CD14-positive monocyte (primary cell): ENCODE measurements around the gene FAM184A. TPM values are rescaled to one million over a fixed set of nuclear protein-coding genes. Genes with fewer than 3 reads are reported as not detected.

ENCODE experiments used
- DNase-seq, 3 donors: peaks; one replicate each; pipeline ENCODE4 v3.0.0-alpha.2; 2011 to 2022
- H2AFZ ChIP-seq: 2 replicates; pipeline ENCODE4 v1.6.0; 2012; ENCODE audit warnings: mild to moderate bottlenecking, low read depth, low read length, inconsistent platforms; ENCODE audit not compliant: insufficient read depth, poor library complexity, severe bottlenecking
- H3K27ac ChIP-seq, 2 donors: 1 replicate in 1 of 2; 2 replicates in 1 of 2; pipeline ENCODE4 v1.5.1; 2012 to 2013; ENCODE audit warnings: low read length in 2 of 2, control low read depth in 1 of 2, inconsistent platforms in 1 of 2, low read depth in 1 of 2, mild to moderate bottlenecking in 1 of 2
- H3K27me3 ChIP-seq, 2 donors: one replicate each; pipeline versions ENCODE4 v1.6.0 to v1.6.1; 2011 to 2013; ENCODE audit warnings: low read length in 2 of 2; ENCODE audit not compliant: control insufficient read depth in 2 of 2, insufficient read depth in 2 of 2
- H3K36me3 ChIP-seq, 2 donors: replicated peaks in 1 of 2; 1 replicate in 1 of 2; 2 replicates in 1 of 2; pipeline versions ENCODE4 v1.5.1 to v1.6.1; 2012 to 2013; ENCODE audit warnings: low read length in 2 of 2, control low read depth in 1 of 2, inconsistent platforms in 1 of 2, mild to moderate bottlenecking in 1 of 2; ENCODE audit not compliant: insufficient read depth in 2 of 2, control insufficient read depth in 1 of 2
- H3K4me1 ChIP-seq, 2 donors: 1 replicate in 1 of 2; 2 replicates in 1 of 2; pipeline versions ENCODE4 v1.5.1 to v1.6.1; 2012 to 2013; ENCODE audit warnings: low read length in 2 of 2, control low read depth in 1 of 2, inconsistent platforms in 1 of 2, mild to moderate bottlenecking in 1 of 2, moderate library complexity in 1 of 2; ENCODE audit not compliant: insufficient read depth in 2 of 2, control insufficient read depth in 1 of 2
- H3K4me2 ChIP-seq: replicated peaks from 2 replicates; pipeline ENCODE3; 2012; ENCODE audit warnings: low read length, moderate library complexity, mild to moderate bottlenecking; ENCODE audit not compliant: poor library complexity, severe bottlenecking; ENCODE audit errors: extremely low read depth
- H3K4me3 ChIP-seq, 3 experiments: fragments of 200-600 bp in 1 of 3; sonication (generic) in 1 of 3; replicated peaks in 1 of 3; 1 replicate in 2 of 3; 2 replicates in 1 of 3; pipeline ENCODE4 v1.5.1; 2011 to 2013; ENCODE audit warnings: low read length in 3 of 3, mild to moderate bottlenecking in 3 of 3, control low read depth in 2 of 3, low read depth in 2 of 3, inconsistent platforms in 1 of 3, moderate library complexity in 1 of 3
- H3K79me2 ChIP-seq: 2 replicates; pipeline ENCODE4 v1.6.0; 2012; ENCODE audit warnings: mild to moderate bottlenecking, control low read depth, inconsistent platforms, low read length, moderate library complexity; ENCODE audit not compliant: insufficient read depth
- H3K9ac ChIP-seq: 2 replicates; pipeline ENCODE4 v1.6.0; 2017; ENCODE audit warnings: low read length, mild to moderate bottlenecking; ENCODE audit not compliant: insufficient read depth, poor library complexity, severe bottlenecking
- H3K9me3 ChIP-seq, 2 donors: replicated peaks in 1 of 2; 1 replicate in 1 of 2; 2 replicates in 1 of 2; pipeline versions ENCODE4 v1.5.1 to v1.6.1; 2012 to 2013; ENCODE audit warnings: low read length in 2 of 2, control low read depth in 1 of 2; ENCODE audit not compliant: control insufficient read depth in 1 of 2, insufficient read depth in 1 of 2
- H4K20me1 ChIP-seq: 2 replicates; pipeline ENCODE4 v1.6.0; 2012; ENCODE audit warnings: mild to moderate bottlenecking, low read length, control low read depth, moderate library complexity; ENCODE audit not compliant: insufficient read depth
- H3K27ac Mint-ChIP-seq, 7 donors: one replicate each; pipeline ENCODE4 v1.8.0; 2020; ENCODE audit warnings: mild to moderate bottlenecking in 7 of 7, mixed read lengths in 7 of 7, moderate library complexity in 6 of 7, inconsistent platforms in 2 of 7
- H3K27me3 Mint-ChIP-seq, 3 donors: one replicate each; pipeline ENCODE4 v1.8.0; 2021 to 2022; ENCODE audit warnings: low read depth in 3 of 3, mild to moderate bottlenecking in 3 of 3, mixed read lengths in 3 of 3, moderate library complexity in 3 of 3, inconsistent platforms in 1 of 3
- H3K36me3 Mint-ChIP-seq, 2 donors: one replicate each; pipeline ENCODE4 v1.8.0; 2020; ENCODE audit warnings: mixed read lengths in 2 of 2, inconsistent platforms in 1 of 2, mild to moderate bottlenecking in 1 of 2
- H3K4me1 Mint-ChIP-seq: one replicate; pipeline ENCODE4 v1.8.0; 2020; ENCODE audit warnings: mild to moderate bottlenecking, mixed read lengths
- H3K4me3 Mint-ChIP-seq, 2 donors: one replicate each; pipeline ENCODE4 v1.8.0; 2020; ENCODE audit warnings: mild to moderate bottlenecking in 2 of 2, mixed read lengths in 2 of 2, moderate library complexity in 1 of 2
- H3K9me3 Mint-ChIP-seq, 7 donors: one replicate each; pipeline ENCODE4 v1.8.0; 2020 to 2022; ENCODE audit warnings: mixed read lengths in 7 of 7, mild to moderate bottlenecking in 6 of 7, moderate library complexity in 6 of 7, inconsistent platforms in 2 of 7
- WGBS: methylation state at CpG from one replicate; pipeline ENCODE4 v1.1.5; 2013; ENCODE audit warnings: missing lambda C conversion rate; ENCODE audit not compliant: insufficient coverage; 5-methylcytosine and 5-hydroxymethylcytosine counted together
- intact Hi-C, 2 donors: fragments of 100-400 bp; cut with micrococcal nuclease; formaldehyde crosslinking; loops; one replicate each; pipeline versions ENCODE4 v1.15.0 to v1.15.1; 2023
- polyA plus RNA-seq, 3 donors: library from polyadenylated mRNA; depleted of rRNA in 1 of 3; unstranded in 2 of 3; stranded (reverse) in 1 of 3; fragments of 300-500 nt in 2 of 3; fragments of >200 nt in 1 of 3; fragmentation: Illumina TruSeq in 2 of 3; gene quantifications; 1 replicate in 2 of 3; 2 replicates in 1 of 3; pipeline ENCODE4 v1.2.3, GENCODE V29; 2012 to 2021
- TF ChIP-seq, protein P1 (sequence below): fragments of 200-600 bp; IDR thresholded peaks from one replicate; pipeline ENCODE4 v1.8.0; 2022; ENCODE audit warnings: antibody characterized with exemption, mild to moderate bottlenecking

The FAM184A gene
- polyA plus RNA-seq, 3 donors: not detected

DNA sequence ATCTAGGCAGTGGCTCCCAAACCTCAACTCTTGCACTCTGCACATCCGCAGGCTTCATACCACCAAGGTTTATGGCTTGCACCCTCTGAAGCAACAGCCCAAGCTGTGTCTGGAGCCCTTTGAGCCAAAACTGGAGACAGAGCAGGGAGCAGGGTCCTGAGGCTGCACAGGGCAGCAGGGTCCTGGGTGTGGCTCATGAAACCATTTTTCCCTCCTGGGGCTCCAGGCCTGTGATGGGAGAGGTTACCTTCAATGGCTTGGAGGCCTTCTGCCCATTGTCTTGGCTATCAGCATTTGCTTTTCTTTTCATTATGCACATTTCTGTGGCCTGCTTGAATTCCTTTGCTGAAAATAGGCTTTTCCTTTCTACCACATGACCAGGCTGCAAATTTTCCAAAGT, 6.3 kb upstream of the FAM184A start:
- Mint-ChIP-seq H3K4me3 (no peak overlapping the region), H3K27ac (no peak overlapping the region), H3K27me3 (peaks cover 7 to 13% (median 12%) of the 10 kb centered on the region in 3 donors), H3K36me3 (peaks cover 0 to 6% of the 10 kb centered on the region in 2 donors), H3K4me1 (no peaks in the 10 kb centered on the region), H3K9me3 (peaks cover 12 to 29% (median 19%) of the 10 kb centered on the region in 7 donors)
- peaks cover 9 to 15% of the 10 kb centered on the region in 2 donors for H3K9me3 ChIP-seq
- H3K27ac ChIP-seq: no peak overlapping the region
- peaks cover under 1 to 9% of the 10 kb centered on the region in 2 donors for H3K27me3 ChIP-seq
- no CpG with 5 or more reads among the region's 1 CpG for WGBS
- H3K9ac ChIP-seq: no peak overlapping the region
- intact Hi-C loops: no loop called here
- peaks cover 0 to 1% of the 10 kb centered on the region in 2 donors for H3K4me1 ChIP-seq
- no peak overlapping the region for H3K4me2 ChIP-seq
- H3K79me2 ChIP-seq: no peaks in the 10 kb centered on the region
- no peak overlapping the region for H2AFZ ChIP-seq
- DNase-seq: no peak
- TF ChIP-seq, protein P1, sequence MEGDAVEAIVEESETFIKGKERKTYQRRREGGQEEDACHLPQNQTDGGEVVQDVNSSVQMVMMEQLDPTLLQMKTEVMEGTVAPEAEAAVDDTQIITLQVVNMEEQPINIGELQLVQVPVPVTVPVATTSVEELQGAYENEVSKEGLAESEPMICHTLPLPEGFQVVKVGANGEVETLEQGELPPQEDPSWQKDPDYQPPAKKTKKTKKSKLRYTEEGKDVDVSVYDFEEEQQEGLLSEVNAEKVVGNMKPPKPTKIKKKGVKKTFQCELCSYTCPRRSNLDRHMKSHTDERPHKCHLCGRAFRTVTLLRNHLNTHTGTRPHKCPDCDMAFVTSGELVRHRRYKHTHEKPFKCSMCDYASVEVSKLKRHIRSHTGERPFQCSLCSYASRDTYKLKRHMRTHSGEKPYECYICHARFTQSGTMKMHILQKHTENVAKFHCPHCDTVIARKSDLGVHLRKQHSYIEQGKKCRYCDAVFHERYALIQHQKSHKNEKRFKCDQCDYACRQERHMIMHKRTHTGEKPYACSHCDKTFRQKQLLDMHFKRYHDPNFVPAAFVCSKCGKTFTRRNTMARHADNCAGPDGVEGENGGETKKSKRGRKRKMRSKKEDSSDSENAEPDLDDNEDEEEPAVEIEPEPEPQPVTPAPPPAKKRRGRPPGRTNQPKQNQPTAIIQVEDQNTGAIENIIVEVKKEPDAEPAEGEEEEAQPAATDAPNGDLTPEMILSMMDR: no peak
- no peaks in the 10 kb centered on the region for H4K20me1 ChIP-seq
- no peak overlapping the region for H3K4me3 ChIP-seq
- H3K36me3 ChIP-seq: no peaks in the 10 kb centered on the region

DNA sequence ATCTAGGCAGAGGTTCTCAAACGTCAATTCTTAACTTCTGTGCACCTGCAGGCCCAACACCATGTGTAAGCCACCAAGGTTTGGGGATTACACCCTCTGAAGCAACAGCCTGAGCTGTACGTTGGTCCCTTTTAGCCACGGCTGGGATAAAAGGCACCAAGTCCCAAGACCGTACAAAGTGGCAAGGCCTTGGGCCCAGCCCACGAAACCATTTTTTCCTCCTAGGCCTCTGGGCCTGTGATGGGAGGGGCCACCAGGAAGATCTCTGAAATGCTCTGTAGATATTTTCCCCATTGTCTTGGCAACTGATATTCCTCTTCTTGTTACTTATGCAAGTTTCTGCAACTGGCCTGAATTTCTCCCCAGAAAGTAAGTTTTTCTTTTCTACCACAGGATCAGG, 4.5 kb upstream of the FAM184A start:
- no peaks in the 10 kb centered on the region for H4K20me1 ChIP-seq
- no peak overlapping the region for H3K4me2 ChIP-seq
- no peak overlapping the region for H3K9ac ChIP-seq
- no peak overlapping the region for H3K4me3 ChIP-seq
- intact Hi-C loops: no loop called here
- H3K9me3 ChIP-seq: peaks cover 9 to 15% of the 10 kb centered on the region in 2 donors
- TF ChIP-seq, protein P1: no peak
- Mint-ChIP-seq H3K4me3 (no peak overlapping the region), H3K4me1 (peaks cover 12% of the 10 kb centered on the region), H3K27ac (no peak overlapping the region), H3K27me3 (peaks cover 18 to 26% (median 24%) of the 10 kb centered on the region in 3 donors), H3K9me3 (peaks cover 12 to 28% (median 19%) of the 10 kb centered on the region in 7 donors), H3K36me3 (peaks cover 0 to 6% of the 10 kb centered on the region in 2 donors)
- no peak for DNase-seq
- no peak overlapping the region for H3K27ac ChIP-seq
- no peaks in the 10 kb centered on the region for H3K36me3 ChIP-seq
- H2AFZ ChIP-seq: no peak overlapping the region
- peaks cover 5 to 20% of the 10 kb centered on the region in 2 donors for H3K27me3 ChIP-seq
- H3K79me2 ChIP-seq: no peaks in the 10 kb centered on the region
- peaks cover 2 to 17% of the 10 kb centered on the region in 2 donors for H3K4me1 ChIP-seq
- 88% methylated on average over 4 of the region's 5 CpGs for WGBS
